HG02852 (cell line): ENCODE data around the gene RABGEF1.
"Not testable (repeated sequence)": the region's sequence is repeated elsewhere in the genome, so short reads cannot be mapped to it uniquely, and the experiment has no call there.

Experiments
- ATAC-seq: cut with Tn5 transposase; IDR thresholded peaks from one replicate; pipeline ENCODE4 v1.9.1; 2021; ENCODE audit warnings: mild to moderate bottlenecking, moderate library complexity; ENCODE audit not compliant: unreplicated experiment

The RABGEF1 gene

GRCh38 chr7:66734006-66734405 is 6.5 kb upstream of the RABGEF1 start:
- ATAC-seq, result no peak

GRCh38 chr7:66735154-66735553 is 5.4 kb upstream of the RABGEF1 start:
- ATAC-seq, result no peak

- no peak for ATAC-seq
These were observed 4.7 kb upstream of the RABGEF1 start for GRCh38 chr7:66735850-66736249.

GRCh38 chr7:66736892-66737291 is 3.6 kb upstream of the RABGEF1 start:
- no peak for ATAC-seq

GRCh38 chr7:66737667-66738066 is 2.9 kb upstream of the RABGEF1 start:
- no peak for ATAC-seq

GRCh38 chr7:66739477-66739876 is 1.1 kb upstream of the RABGEF1 start:
- ATAC-seq, result no peak

GRCh38 chr7:66739953-66740301 is 606 bp upstream of the RABGEF1 start:
- ATAC-seq, result no peak

GRCh38 chr7:66740980-66741709 is 612 bp downstream of the RABGEF1 start:
- ATAC-seq, result peak; percentile 37

GRCh38 chr7:66741710-66742049 is 1.1 kb downstream of the RABGEF1 start:
- no peak for ATAC-seq

- ATAC-seq, result not testable (repeated sequence)
These were observed 1.8 kb downstream of the RABGEF1 start for GRCh38 chr7:66742298-66742697.

- no peak for ATAC-seq
These were observed 3.4 kb downstream of the RABGEF1 start for GRCh38 chr7:66743920-66744319.

GRCh38 chr7:66747385-66747784 is 6.9 kb downstream of the RABGEF1 start:
- no peak for ATAC-seq

- no peak for ATAC-seq
These were observed 7.5 kb downstream of the RABGEF1 start for GRCh38 chr7:66747881-66748511.

- no peak for ATAC-seq
These were observed 8.3 kb downstream of the RABGEF1 start for GRCh38 chr7:66748791-66749190.

GRCh38 chr7:66751945-66752344 is 11.4 kb downstream of the RABGEF1 start:
- no peak for ATAC-seq

GRCh38 chr7:66754541-66754940 is 14.0 kb downstream of the RABGEF1 start:
- no peak for ATAC-seq

GRCh38 chr7:66755059-66755458 is 14.5 kb downstream of the RABGEF1 start:
- not testable (repeated sequence) for ATAC-seq

- ATAC-seq, result not testable (repeated sequence)
These were observed 15.7 kb downstream of the RABGEF1 start for GRCh38 chr7:66756227-66756626.

- no peak for ATAC-seq
These were observed 16.4 kb downstream of the RABGEF1 start for GRCh38 chr7:66756889-66757288.

- ATAC-seq, result no peak
These were observed 17.4 kb downstream of the RABGEF1 start for GRCh38 chr7:66757939-66758338.

GRCh38 chr7:66758950-66759628 is 18.6 kb downstream of the RABGEF1 start:
- ATAC-seq, result peak; percentile 97

GRCh38 chr7:66763183-66763582 is 22.6 kb downstream of the RABGEF1 start:
- ATAC-seq, result not testable (repeated sequence)
